Endothelial cell of umbilical vein (primary cell): ENCODE results near the gene KHK. TPM values are rescaled to one million over a fixed set of nuclear protein-coding genes. Genes with fewer than 3 reads are reported as not detected.

Source experiments
- BruUV-seq: library from RNA; stranded (reverse); fragments of 400-500 nt; replicated peaks from 2 replicates; lab custom pipeline; 2021; lab: Mats Ljungman, UMichigan
- CTCF ChIA-PET: fragments of 300-600, 350-600 bp; sonication (Branson Sonifier 250); formaldehyde crosslinking; loops from one replicate; lab custom pipeline; 2021; ENCODE audit warnings: antibody characterized with exemption, inconsistent platforms; lab: Charles Lee
- POLR2A ChIA-PET: fragments of 300-600, 350-600 bp; sonication (Branson Sonifier 250); formaldehyde crosslinking; loops from one replicate; lab custom pipeline; 2021; ENCODE audit warnings: antibody characterized with exemption, inconsistent platforms; lab: Charles Lee
- DNase-seq: peaks from one replicate; pipeline ENCODE4 v3.0.0-alpha.2; 2011; ENCODE audit warnings: low read depth, low spot score
- FAIRE-seq: peaks from 2 replicates; lab custom pipeline; 2011; peaks lifted over from hg19 to GRCh38; lab: Jason Lieb, UNC
- H2AFZ ChIP-seq: 2 replicates; pipeline ENCODE4 v1.6.0; 2012; ENCODE audit warnings: low read depth, low read length, control low read depth, inconsistent platforms
- H3K27ac ChIP-seq: 2 replicates; pipeline ENCODE4 v1.5.1; 2011; ENCODE audit warnings: low read depth, mild to moderate bottlenecking, control low read depth, low read length, moderate library complexity; ENCODE audit not compliant: insufficient read depth
- H3K27me3 ChIP-seq, 2 experiments: 2 replicates each; pipeline versions ENCODE4 v1.6.0 to v1.6.1; 2011; ENCODE audit warnings: low read length in 2 of 2, mixed read lengths in 1 of 2; ENCODE audit not compliant: control insufficient read depth in 2 of 2, insufficient read depth in 2 of 2
- H3K36me3 ChIP-seq, 2 experiments: 2 replicates in 1 of 2; 3 replicates in 1 of 2; pipeline ENCODE4 v1.5.1; 2011; ENCODE audit warnings: low read length in 2 of 2, mild to moderate bottlenecking in 1 of 2, moderate library complexity in 1 of 2; ENCODE audit not compliant: control insufficient read depth in 2 of 2, insufficient read depth in 2 of 2; ENCODE audit errors: extremely low read depth in 1 of 2
- H3K4me1 ChIP-seq: 3 replicates; pipeline ENCODE4 v1.5.1; 2011; ENCODE audit warnings: mild to moderate bottlenecking, low read length; ENCODE audit not compliant: control insufficient read depth, insufficient read depth; ENCODE audit errors: extremely low read depth
- H3K4me2 ChIP-seq: 2 replicates; pipeline ENCODE4 v1.6.1; 2011; ENCODE audit warnings: low read length, control low read depth, mixed read lengths; ENCODE audit not compliant: insufficient read depth
- H3K4me3 ChIP-seq, 3 experiments: fragments of 200-600 bp in 1 of 3; sonication (generic), shearing (Covaris generic) in 1 of 3; replicated peaks in 1 of 3; 2 replicates each; pipeline ENCODE4 v1.5.1; 2011 to 2016; ENCODE audit warnings: control low read depth in 3 of 3, low read length in 3 of 3, mild to moderate bottlenecking in 2 of 3, inconsistent platforms in 1 of 3, low read depth in 1 of 3, moderate library complexity in 1 of 3; ENCODE audit not compliant: insufficient read depth in 1 of 3
- H3K79me2 ChIP-seq: 2 replicates; pipeline ENCODE4 v1.6.0; 2012; ENCODE audit warnings: low read length, inconsistent platforms; ENCODE audit not compliant: control insufficient read depth, insufficient read depth
- H3K9ac ChIP-seq: replicated peaks from 2 replicates; pipeline ENCODE3; 2011; ENCODE audit warnings: low read length, control low read depth; ENCODE audit not compliant: insufficient read depth; ENCODE audit errors: extremely low read depth
- H3K9me1 ChIP-seq: replicated peaks from 3 replicates; pipeline ENCODE4 v1.6.0; 2011; ENCODE audit warnings: mild to moderate bottlenecking, low read length; ENCODE audit not compliant: control insufficient read depth, insufficient read depth; ENCODE audit errors: extremely low read depth
- H3K9me3 ChIP-seq: replicated peaks from 2 replicates; pipeline ENCODE4 v1.5.1; 2012; ENCODE audit warnings: low read length, inconsistent platforms; ENCODE audit not compliant: control insufficient read depth, insufficient read depth
- H4K20me1 ChIP-seq: replicated peaks from 2 replicates; pipeline ENCODE3; 2011; ENCODE audit warnings: mild to moderate bottlenecking, low read length; ENCODE audit not compliant: control insufficient read depth, insufficient read depth; ENCODE audit errors: extremely low read depth
- EZH2 ChIP-seq: IDR thresholded peaks from 2 replicates; pipeline ENCODE4 v1.6.1; 2012; ENCODE audit warnings: borderline replicate concordance, low read depth, mild to moderate bottlenecking, moderate library complexity, low read length, inconsistent platforms; ENCODE audit not compliant: severe bottlenecking
- FOS ChIP-seq: IDR thresholded peaks from 2 replicates; pipeline ENCODE4 v1.6.1; 2011; ENCODE audit warnings: mild to moderate bottlenecking, low read length, moderate library complexity, borderline replicate concordance; ENCODE audit not compliant: insufficient read depth
- GATA2 ChIP-seq: IDR thresholded peaks from 2 replicates; pipeline ENCODE4 v1.7.0; 2011; ENCODE audit warnings: low read depth, mild to moderate bottlenecking, moderate library complexity, mixed read lengths, low read length; ENCODE audit not compliant: insufficient read length, insufficient read depth
- JUN ChIP-seq: IDR thresholded peaks from 2 replicates; pipeline ENCODE4 v1.6.1; 2011; ENCODE audit warnings: borderline replicate concordance, low read depth; ENCODE audit not compliant: insufficient read length, insufficient read depth
- MYC ChIP-seq: IDR thresholded peaks from one replicate; pipeline ENCODE4 v1.6.1; 2011; ENCODE audit warnings: mild to moderate bottlenecking, low read depth, low read length
- POLR2A ChIP-seq: IDR thresholded peaks from 2 replicates; pipeline ENCODE4 v1.6.1; 2012; ENCODE audit warnings: low read depth, mild to moderate bottlenecking, control low read depth, low read length
- POLR2AphosphoS5 ChIP-seq: IDR thresholded peaks from 2 replicates; pipeline ENCODE4 v1.6.1; 2012; ENCODE audit warnings: low read depth, mild to moderate bottlenecking, control low read depth, low read length, moderate library complexity; ENCODE audit not compliant: insufficient read depth
- dilution Hi-C: fragments of 300-500 bp; cut with MboI; formaldehyde crosslinking; loops from one replicate; pipeline ENCODE4 v1.15.0; 2019; ENCODE audit warnings: low sequenced_read_pairs; ENCODE audit not compliant: extremely low pct_ligation_motif_present
- intact Hi-C: fragments of 100-400 bp; cut with micrococcal nuclease; formaldehyde crosslinking; loops from one replicate; pipeline ENCODE4 v1.10.0; 2022
- polyA plus RNA-seq, 4 experiments: library from polyadenylated mRNA; depleted of rRNA in 3 of 4; stranded (reverse) in 3 of 4; unstranded in 1 of 4; fragments of >200 nt; gene quantifications; 2 replicates each; pipeline versions ENCODE4 v1.2.1 to v1.2.3, GENCODE V29; 2011 to 2012; ENCODE audit warnings: missing spikeins in 1 of 4
- total RNA-seq: library from RNA; stranded (reverse); gene quantifications from 2 replicates; pipeline ENCODE4 v1.2.3, GENCODE V29; 2021
- TF ChIP-seq, protein P1 (sequence below): IDR thresholded peaks from 2 replicates; pipeline ENCODE4 v1.6.1; 2011; ENCODE audit not compliant: insufficient read depth, insufficient read length
- TF ChIP-seq, protein P2 (sequence below), 2 donors: IDR thresholded peaks; 1 replicate in 1 of 2; 2 replicates in 1 of 2; pipeline ENCODE4 v1.5.1; 2011; ENCODE audit warnings: low read length in 2 of 2, mild to moderate bottlenecking in 2 of 2, moderate library complexity in 2 of 2, control low read depth in 1 of 2, inconsistent platforms in 1 of 2, low read depth in 1 of 2; ENCODE audit not compliant: insufficient read depth in 1 of 2; ENCODE audit errors: extremely low read depth in 1 of 2

The KHK gene
- total and polyA plus RNA-seq, 2 donors (not counting 3 experiments of a cell fraction or from before 2014, with no cell fraction given), result 2.9 to 4.4 TPM

DNA sequence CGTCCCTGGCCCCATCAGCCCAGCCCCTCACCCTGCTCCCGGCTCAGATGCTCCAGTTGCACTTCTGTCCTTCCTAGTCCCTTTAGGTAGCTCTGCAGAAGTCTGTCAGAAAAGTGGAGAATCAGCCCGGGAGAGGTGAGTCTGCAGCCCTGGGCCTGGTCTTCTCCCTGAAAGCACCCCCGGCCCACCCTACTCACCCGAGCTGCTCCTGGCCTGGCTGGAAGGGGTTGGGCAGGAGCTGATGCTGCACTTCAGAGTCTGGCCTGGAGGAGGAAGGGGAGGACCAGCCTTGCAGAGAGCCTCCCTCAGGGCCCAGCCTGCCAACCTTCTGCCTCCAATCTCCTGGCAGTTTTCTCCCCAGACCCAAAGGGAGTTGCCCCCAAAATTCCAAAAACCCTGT, 15.8 kb downstream of the KHK start:
- TF ChIP-seq POLR2AphosphoS5 (no peak), JUN (no peak), MYC (no peak), FOS (no peak), EZH2 (no peak), GATA2 (no peak), POLR2A (no peak)
- TF ChIP-seq, protein P1, sequence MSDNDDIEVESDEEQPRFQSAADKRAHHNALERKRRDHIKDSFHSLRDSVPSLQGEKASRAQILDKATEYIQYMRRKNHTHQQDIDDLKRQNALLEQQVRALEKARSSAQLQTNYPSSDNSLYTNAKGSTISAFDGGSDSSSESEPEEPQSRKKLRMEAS, result no peak
- TF ChIP-seq, protein P2, sequence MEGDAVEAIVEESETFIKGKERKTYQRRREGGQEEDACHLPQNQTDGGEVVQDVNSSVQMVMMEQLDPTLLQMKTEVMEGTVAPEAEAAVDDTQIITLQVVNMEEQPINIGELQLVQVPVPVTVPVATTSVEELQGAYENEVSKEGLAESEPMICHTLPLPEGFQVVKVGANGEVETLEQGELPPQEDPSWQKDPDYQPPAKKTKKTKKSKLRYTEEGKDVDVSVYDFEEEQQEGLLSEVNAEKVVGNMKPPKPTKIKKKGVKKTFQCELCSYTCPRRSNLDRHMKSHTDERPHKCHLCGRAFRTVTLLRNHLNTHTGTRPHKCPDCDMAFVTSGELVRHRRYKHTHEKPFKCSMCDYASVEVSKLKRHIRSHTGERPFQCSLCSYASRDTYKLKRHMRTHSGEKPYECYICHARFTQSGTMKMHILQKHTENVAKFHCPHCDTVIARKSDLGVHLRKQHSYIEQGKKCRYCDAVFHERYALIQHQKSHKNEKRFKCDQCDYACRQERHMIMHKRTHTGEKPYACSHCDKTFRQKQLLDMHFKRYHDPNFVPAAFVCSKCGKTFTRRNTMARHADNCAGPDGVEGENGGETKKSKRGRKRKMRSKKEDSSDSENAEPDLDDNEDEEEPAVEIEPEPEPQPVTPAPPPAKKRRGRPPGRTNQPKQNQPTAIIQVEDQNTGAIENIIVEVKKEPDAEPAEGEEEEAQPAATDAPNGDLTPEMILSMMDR (IDR thresholded peaks at IDR 0.05; ENCODE audit: extremely low read depth in 1 of 2, insufficient read depth in 1 of 2, low read depth in 1 of 2, low read length in 2 of 2), result no peak
- H3K4me2 ChIP-seq, result no peak overlapping the region
- intact Hi-C loops, result no loop called here
- no TSS peak for BruUV-seq
- no peaks in the 10 kb centered on the region for H3K27me3 ChIP-seq
- no peak overlapping the region for H3K27ac ChIP-seq
- H3K36me3 ChIP-seq, result no peaks in the 10 kb centered on the region
- no peaks in the 10 kb centered on the region for H3K9me3 ChIP-seq
- DNase-seq (no peak), FAIRE-seq (no peak)
- H3K9me1 ChIP-seq, result no peaks in the 10 kb centered on the region
- dilution Hi-C loops, result no loop called here
- H3K4me3 ChIP-seq, result no peak overlapping the region
- H2AFZ ChIP-seq, result no peak overlapping the region
- H3K4me1 ChIP-seq, result no peaks in the 10 kb centered on the region
- H3K9ac ChIP-seq, result no peak overlapping the region
- no peaks in the 10 kb centered on the region for H4K20me1 ChIP-seq
- ChIA-PET POLR2A (no interaction called here), CTCF (interaction anchor here (0.7 to 8.2 kb wide), 7 partner anchors 14 to 201 kb away, joined by 3 to 152 read pairs (median 5); partner anchors contain the start of gene ABHD1)
- no peaks in the 10 kb centered on the region for H3K79me2 ChIP-seq
